ENCODE results near the gene KIF18B. TPM values are rescaled to one million over a fixed set of nuclear protein-coding genes. Genes with fewer than 3 reads are reported as not detected.
"Not testable (repeated sequence)": the region's sequence is repeated elsewhere in the genome, so short reads cannot be mapped to it uniquely, and the experiment has no call there.

The KIF18B gene
- total RNA-seq, 2 experiments from 2014 or later, result 107 to 109 TPM

- ChIA-PET POLR2A (no interaction called here), CTCF (no interaction called here)
- Mint-ChIP-seq H3K27me3 (peaks cover 71% of the 10 kb centered on the region), H3K36me3 (ENCODE audit: low read depth) (no peaks in the 10 kb centered on the region), H3K4me3 (no peak overlapping the region), H3K9me3 (no peaks in the 10 kb centered on the region), H3K4me1 (peaks cover 23% of the 10 kb centered on the region), H3K27ac (no peak overlapping the region)
- no peak for DNase-seq
Measured at GRCh38 chr17:44966348-44967025, 18.9 kb upstream of the KIF18B start.

- H3K27ac Mint-ChIP-seq, result no peak overlapping the region
Measured at GRCh38 chr17:44965481-44966234, 18.1 kb upstream of the KIF18B start.

GRCh38 chr17:44961921-44962350 is 14.4 kb upstream of the KIF18B start:
- Mint-ChIP-seq H3K27me3 (peaks cover 63% of the 10 kb centered on the region), H3K27ac (no peak overlapping the region), H3K4me1 (peaks cover 6% of the 10 kb centered on the region), H3K36me3 (ENCODE audit: low read depth) (no peaks in the 10 kb centered on the region), H3K9me3 (no peaks in the 10 kb centered on the region), H3K4me3 (no peak overlapping the region)
- no peak for DNase-seq
- POLR2A ChIA-PET, result no interaction called here
- CTCF ChIA-PET, result interaction anchor here (0.6 to 1.1 kb wide), 3 partner anchors 10 to 174 kb away, joined by 3 to 4 read pairs (median 3); partner anchors contain the start of gene ACBD4

More at GRCh38 chr17:44965481-44966234, 18.1 kb upstream of the KIF18B start:
- Mint-ChIP-seq H3K36me3 (ENCODE audit: low read depth) (no peaks in the 10 kb centered on the region), H3K4me3 (no peak overlapping the region), H3K9me3 (no peaks in the 10 kb centered on the region), H3K27me3 (peaks cover 72% of the 10 kb centered on the region), H3K4me1 (peaks cover 22% of the 10 kb centered on the region)
- CTCF ChIA-PET, result no interaction called here
- POLR2A ChIA-PET, result no interaction called here
- no peak for DNase-seq

GRCh38 chr17:44960691-44961090 is 13.1 kb upstream of the KIF18B start:
- ChIA-PET POLR2A (no interaction called here), CTCF (interaction anchor here (0.6 to 1.4 kb wide), 2 partner anchors 31 to 121 kb away, joined by 3 read pairs; no protein-coding TSS in a partner anchor)
- Mint-ChIP-seq H3K27me3 (peaks cover 58% of the 10 kb centered on the region), H3K9me3 (no peaks in the 10 kb centered on the region), H3K36me3 (ENCODE audit: low read depth) (no peaks in the 10 kb centered on the region), H3K4me1 (peaks cover 2% of the 10 kb centered on the region), H3K4me3 (no peak overlapping the region), H3K27ac (no peak overlapping the region)
- DNase-seq, result no peak

- Mint-ChIP-seq H3K4me3 (no peak overlapping the region), H3K27me3 (peaks cover 51% of the 10 kb centered on the region), H3K36me3 (ENCODE audit: low read depth) (no peaks in the 10 kb centered on the region), H3K27ac (no peak overlapping the region), H3K9me3 (no peaks in the 10 kb centered on the region), H3K4me1 (peaks cover 2% of the 10 kb centered on the region)
- ChIA-PET CTCF (interaction anchor here (0.7 to 1.4 kb wide), 2 partner anchors 9 to 32 kb away, joined by 3 read pairs; no protein-coding TSS in a partner anchor), POLR2A (no interaction called here)
- no peak for DNase-seq
Measured at GRCh38 chr17:44959821-44960531, 12.4 kb upstream of the KIF18B start.

GRCh38 chr17:44956998-44957981 is 9.7 kb upstream of the KIF18B start:
- Mint-ChIP-seq H3K27me3 (peaks cover 35% of the 10 kb centered on the region), H3K4me3 (no peak overlapping the region), H3K27ac (no peak overlapping the region), H3K9me3 (no peaks in the 10 kb centered on the region), H3K4me1 (peaks cover 2% of the 10 kb centered on the region), H3K36me3 (ENCODE audit: low read depth) (no peaks in the 10 kb centered on the region)
- ChIA-PET POLR2A (no interaction called here), CTCF (interaction anchor here (0.6 to 1.6 kb wide), 6 partner anchors 10 to 167 kb away, joined by 3 to 6 read pairs (median 4); partner anchors contain the start of gene KIF18B)
- DNase-seq, result no peak

GRCh38 chr17:44955674-44956425 is 8.3 kb upstream of the KIF18B start:
- Mint-ChIP-seq H3K27me3 (peaks cover 27% of the 10 kb centered on the region), H3K4me3 (no peak overlapping the region), H3K9me3 (no peaks in the 10 kb centered on the region), H3K36me3 (ENCODE audit: low read depth) (no peaks in the 10 kb centered on the region), H3K27ac (no peak overlapping the region), H3K4me1 (peaks cover 2% of the 10 kb centered on the region)
- CTCF ChIA-PET, result interaction anchor here (1.1 to 1.2 kb wide), 2 partner anchors 10 to 38 kb away, joined by 3 to 4 read pairs; no protein-coding TSS in a partner anchor
- POLR2A ChIA-PET, result no interaction called here
- DNase-seq, result no peak

GRCh38 chr17:44952946-44953475 is 5.4 kb upstream of the KIF18B start:
- peaks cover 12% of the 10 kb centered on the region for H3K27me3 Mint-ChIP-seq
- ChIA-PET POLR2A (no interaction called here), CTCF (interaction anchor here (1.0 to 1.3 kb wide), 2 partner anchors 13 to 182 kb away, joined by 3 read pairs; partner anchors contain the start of gene ACBD4)
- no peak overlapping the region for H3K27ac Mint-ChIP-seq
- H3K9me3 Mint-ChIP-seq, result no peaks in the 10 kb centered on the region
- H3K4me1 Mint-ChIP-seq, result peaks cover 8% of the 10 kb centered on the region
- no peak for DNase-seq
- no peak overlapping the region for H3K4me3 Mint-ChIP-seq
- H3K36me3 Mint-ChIP-seq (ENCODE audit: low read depth), result no peaks in the 10 kb centered on the region

- H3K4me1 Mint-ChIP-seq, result peaks cover 27% of the 10 kb centered on the region
- POLR2A ChIA-PET, result no interaction called here
- CTCF ChIA-PET, result no interaction called here
- no peaks in the 10 kb centered on the region for H3K27me3 Mint-ChIP-seq
- H3K9me3 Mint-ChIP-seq, result no peaks in the 10 kb centered on the region
- H3K4me3 Mint-ChIP-seq, result peak overlapping the region; percentile 97
- peak overlapping the region; percentile 94 for H3K27ac Mint-ChIP-seq
- no peak for DNase-seq
- peaks cover 21% of the 10 kb centered on the region for H3K36me3 Mint-ChIP-seq (ENCODE audit: low read depth)
Measured at GRCh38 chr17:44948315-44948795, 782 bp upstream of the KIF18B start.

GRCh38 chr17:44945652-44946051 is 1.9 kb downstream of the KIF18B start:
- DNase-seq, H3K27ac Mint-ChIP-seq, H3K9me3 Mint-ChIP-seq, H3K27me3 Mint-ChIP-seq, POLR2A ChIA-PET: not testable (repeated sequence)
- Mint-ChIP-seq H3K4me3 (peak overlapping the region; percentile 97), H3K4me1 (peaks cover 48% of the 10 kb centered on the region), H3K36me3 (ENCODE audit: low read depth) (peaks cover 38% of the 10 kb centered on the region)
- CTCF ChIA-PET, result interaction anchor here (0.6 to 1.2 kb wide), 3 partner anchors 10 to 151 kb away, joined by 3 to 4 read pairs (median 3); no protein-coding TSS in a partner anchor

GRCh38 chr17:44942456-44942855 is 5.1 kb downstream of the KIF18B start:
- Mint-ChIP-seq H3K9me3 (no peaks in the 10 kb centered on the region), H3K27me3 (no peaks in the 10 kb centered on the region), H3K36me3 (ENCODE audit: low read depth) (peaks cover 59% of the 10 kb centered on the region), H3K27ac (no peak overlapping the region), H3K4me3 (no peak overlapping the region), H3K4me1 (peaks cover 48% of the 10 kb centered on the region)
- no peak for DNase-seq
- POLR2A ChIA-PET, result no interaction called here
- CTCF ChIA-PET, result interaction anchor here (0.8 kb wide), 1 partner anchor 22 kb away, joined by 3 read pairs; no protein-coding TSS in a partner anchor

Measured in activated CD4-positive, alpha-beta T cell treated with anti-CD3 and anti-CD28 coated beads, Interleukin-2, amount 10 ng/mL, durations not matched to agents 7 days and 5 days (primary cell).